Kidney (tissue), 14 donors: Measurements from ENCODE around the gene HLF. TPM values are rescaled to one million over a fixed set of nuclear protein-coding genes. Genes with fewer than 3 reads are reported as not detected.

Source experiments
- DNase-seq, 5 donors: peaks; one replicate each; pipeline ENCODE4 v3.0.0-alpha.2; 2013 to 2020
- FAIRE-seq: peaks from 2 replicates; lab custom pipeline; 2012; peaks lifted over from hg19 to GRCh38; lab: Jason Lieb, UNC
- H3K27ac ChIP-seq, 2 donors: one replicate each; pipeline ENCODE4 v1.7.0; 2013; ENCODE audit warnings: low read depth in 2 of 2, low read length in 2 of 2, inconsistent platforms in 1 of 2
- H3K27me3 ChIP-seq: one replicate; pipeline ENCODE4 v1.7.1; 2013; ENCODE audit warnings: low read length, inconsistent platforms; ENCODE audit not compliant: control insufficient read depth, insufficient read depth
- H3K36me3 ChIP-seq, 3 donors: one replicate each; pipeline versions ENCODE4 v1.7.0 to v1.7.1; 2013; ENCODE audit warnings: low read length in 3 of 3, control low read depth in 1 of 3, inconsistent platforms in 1 of 3; ENCODE audit not compliant: insufficient read depth in 3 of 3, control insufficient read depth in 2 of 3
- H3K4me1 ChIP-seq, 3 donors: one replicate each; pipeline versions ENCODE4 v1.7.0 to v1.7.1; 2013; ENCODE audit warnings: low read length in 3 of 3, inconsistent platforms in 1 of 3, low read depth in 1 of 3; ENCODE audit not compliant: control insufficient read depth in 2 of 3, insufficient read depth in 2 of 3
- H3K4me3 ChIP-seq, 3 donors: one replicate each; pipeline versions ENCODE4 v1.7.0 to v1.8.1; 2013; ENCODE audit warnings: low read length in 3 of 3, control low read depth in 1 of 3, inconsistent platforms in 1 of 3
- H3K9ac ChIP-seq, 3 donors: one replicate each; pipeline versions ENCODE4 v1.7.0 to v1.7.1; 2013; ENCODE audit warnings: low read length in 3 of 3, control low read depth in 1 of 3, inconsistent platforms in 1 of 3
- H3K9me3 ChIP-seq, 3 donors: one replicate each; pipeline versions ENCODE4 v1.7.0 to v1.7.1; 2013; ENCODE audit warnings: low read length in 3 of 3, control low read depth in 1 of 3, inconsistent platforms in 1 of 3; ENCODE audit not compliant: control insufficient read depth in 2 of 3, insufficient read depth in 1 of 3
- intact Hi-C: fragments of 100-400 bp; cut with DNase I; formaldehyde crosslinking; loops from one replicate; pipeline ENCODE4 v1.11.1; 2022
- polyA plus RNA-seq: library from polyadenylated mRNA; stranded (reverse); fragments of 350-450 nt; fragmentation: Illumina TruSeq; extraction: RNeasy Lipid Tissue Mini Kit (QIAGEN cat#74804); gene quantifications from one replicate; pipeline ENCODE4 v1.2.3, GENCODE V29; 2014; ENCODE audit warnings: low read depth, low replicate concordance; ENCODE audit not compliant: insufficient read depth
- total RNA-seq: library from RNA; stranded (reverse); fragmentation: NEBNext Ultra II Directional; extraction: Animal tissue kit (Norgen Biotek cat#: 25700); gene quantifications from one replicate; pipeline ENCODE4 v1.2.1, GENCODE V29; 2021
- TF ChIP-seq, protein P1 (sequence below): IDR thresholded peaks from 3 replicates; pipeline ENCODE4 v1.5.1; 2012; ENCODE audit warnings: mild to moderate bottlenecking, moderate library complexity, borderline replicate concordance; ENCODE audit not compliant: insufficient read depth; ENCODE audit errors: extremely low read depth
- donor health status: control.
- donor health status: control.
- donor health status: control.
- donor health status: control.
- donor health status: control.
- donor health status: DM: yes; HTN: yes; CAD: no.
- donor health status: Normal renal cell carcinoma (clear cell type).

Gene HLF
- total and polyA plus RNA-seq, 2 donors from 2014 or later, result 9.1 to 38.4 TPM

DNA sequence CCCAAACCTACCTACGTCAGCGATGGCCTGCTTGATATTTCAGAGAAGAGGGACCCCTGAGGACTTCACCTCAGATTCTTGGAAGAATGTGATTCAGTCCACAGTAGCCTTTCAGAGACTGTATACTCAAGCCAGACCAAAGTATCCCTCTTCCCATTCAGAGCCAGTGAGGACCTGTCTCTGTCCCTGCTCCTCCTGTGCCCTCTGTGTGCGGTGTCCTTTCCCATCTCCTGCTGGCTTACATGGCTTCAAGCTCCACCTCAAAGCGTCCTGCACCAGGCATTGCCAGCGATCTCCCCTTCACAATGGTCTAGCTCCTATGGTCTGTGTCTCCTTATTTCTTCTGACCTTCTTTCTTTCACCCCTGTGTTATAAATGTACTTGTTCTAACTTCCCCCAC, 39.5 kb upstream of the HLF start:
- Histone ChIP-seq H3K9ac (no peak overlapping the region), H3K27me3 (no peaks in the 10 kb centered on the region), H3K4me3 (no peak overlapping the region), H3K4me1 (no peaks in the 10 kb centered on the region), H3K36me3 (no peaks in the 10 kb centered on the region), H3K9me3 (no peaks in the 10 kb centered on the region), H3K27ac (no peak overlapping the region)
- intact Hi-C loops, result no loop called here
- TF ChIP-seq, protein P1, sequence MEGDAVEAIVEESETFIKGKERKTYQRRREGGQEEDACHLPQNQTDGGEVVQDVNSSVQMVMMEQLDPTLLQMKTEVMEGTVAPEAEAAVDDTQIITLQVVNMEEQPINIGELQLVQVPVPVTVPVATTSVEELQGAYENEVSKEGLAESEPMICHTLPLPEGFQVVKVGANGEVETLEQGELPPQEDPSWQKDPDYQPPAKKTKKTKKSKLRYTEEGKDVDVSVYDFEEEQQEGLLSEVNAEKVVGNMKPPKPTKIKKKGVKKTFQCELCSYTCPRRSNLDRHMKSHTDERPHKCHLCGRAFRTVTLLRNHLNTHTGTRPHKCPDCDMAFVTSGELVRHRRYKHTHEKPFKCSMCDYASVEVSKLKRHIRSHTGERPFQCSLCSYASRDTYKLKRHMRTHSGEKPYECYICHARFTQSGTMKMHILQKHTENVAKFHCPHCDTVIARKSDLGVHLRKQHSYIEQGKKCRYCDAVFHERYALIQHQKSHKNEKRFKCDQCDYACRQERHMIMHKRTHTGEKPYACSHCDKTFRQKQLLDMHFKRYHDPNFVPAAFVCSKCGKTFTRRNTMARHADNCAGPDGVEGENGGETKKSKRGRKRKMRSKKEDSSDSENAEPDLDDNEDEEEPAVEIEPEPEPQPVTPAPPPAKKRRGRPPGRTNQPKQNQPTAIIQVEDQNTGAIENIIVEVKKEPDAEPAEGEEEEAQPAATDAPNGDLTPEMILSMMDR, result no peak
- DNase-seq, result no peak
- no peak for FAIRE-seq

DNA sequence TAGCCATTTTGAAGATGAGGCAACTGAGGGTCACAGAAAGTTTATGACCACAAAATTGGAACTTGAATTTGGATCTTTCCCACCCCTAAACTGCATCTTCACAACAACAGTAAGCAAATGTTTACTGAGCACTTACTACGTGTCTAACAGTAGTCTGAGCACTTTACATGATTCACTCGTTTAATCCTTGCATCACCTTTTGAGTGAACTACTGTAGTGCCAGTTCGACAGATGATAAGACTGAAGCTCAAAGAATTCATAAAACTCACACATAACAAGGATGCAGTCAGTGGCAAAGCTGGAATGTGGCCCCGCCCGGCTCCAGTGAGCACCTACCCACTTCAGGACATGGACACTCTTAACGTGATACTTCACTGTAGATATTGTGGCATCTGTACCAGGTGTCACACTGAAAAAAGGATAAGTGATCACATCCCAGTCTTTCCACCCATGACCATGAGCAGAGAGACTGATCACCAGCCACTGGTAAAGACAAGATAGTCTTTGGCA, 36.0 kb upstream of the HLF start:
- no peak overlapping the region for H3K4me3 ChIP-seq
- H3K9ac ChIP-seq, result no peak overlapping the region
- H3K27ac ChIP-seq, result no peak overlapping the region
- no peaks in the 10 kb centered on the region for H3K36me3 ChIP-seq
- intact Hi-C loops, result no loop called here
- no peaks in the 10 kb centered on the region for H3K27me3 ChIP-seq
- H3K4me1 ChIP-seq, result no peaks in the 10 kb centered on the region
- DNase-seq, result no peak
- TF ChIP-seq, protein P1, result no peak
- no peaks in the 10 kb centered on the region for H3K9me3 ChIP-seq
- no peak for FAIRE-seq

DNA sequence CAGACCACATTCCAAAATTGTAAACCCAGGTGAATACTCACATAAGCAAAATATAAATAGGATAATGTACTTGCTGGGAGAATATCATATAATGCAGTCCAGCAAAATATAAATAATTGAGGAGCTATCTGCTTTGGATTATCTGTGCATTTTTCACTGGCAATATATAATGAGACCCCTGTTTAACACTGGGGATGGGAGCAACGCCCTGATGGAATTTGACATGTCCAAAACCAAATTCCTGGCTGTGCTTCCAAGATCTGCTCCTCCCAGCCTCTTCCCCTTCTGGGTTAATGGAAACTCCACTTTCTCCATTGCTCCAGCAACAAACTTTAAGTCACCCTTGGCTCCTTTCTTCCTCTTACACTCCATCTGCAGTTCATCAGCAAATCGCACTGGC, 35.5 kb upstream of the HLF start:
- intact Hi-C loops, result no loop called here
- no peak for DNase-seq
- no peak for FAIRE-seq
- no peak overlapping the region for H3K9ac ChIP-seq
- no peaks in the 10 kb centered on the region for H3K36me3 ChIP-seq
- H3K4me1 ChIP-seq, result no peaks in the 10 kb centered on the region
- no peaks in the 10 kb centered on the region for H3K9me3 ChIP-seq
- H3K27me3 ChIP-seq, result no peaks in the 10 kb centered on the region
- TF ChIP-seq, protein P1, result no peak
- H3K4me3 ChIP-seq, result no peak overlapping the region
- no peak overlapping the region for H3K27ac ChIP-seq

DNA sequence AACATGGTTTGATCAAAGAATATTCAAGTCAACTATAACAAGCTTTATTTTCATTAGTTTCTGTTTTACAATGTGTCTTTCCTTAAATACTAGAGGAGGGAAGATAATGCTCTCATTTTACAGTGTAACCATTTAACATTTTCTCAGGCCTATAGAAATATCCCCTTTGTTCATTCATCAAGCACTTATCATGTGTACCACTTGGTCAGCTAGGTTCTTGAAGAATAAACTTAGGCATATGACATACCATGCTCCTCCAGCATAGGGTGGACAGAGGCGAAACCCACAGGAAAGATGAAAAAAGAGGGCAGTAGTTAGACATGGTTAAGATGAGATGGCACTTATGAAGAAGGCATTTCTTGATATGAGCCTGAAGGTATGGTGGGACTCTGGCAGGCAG, 34.0 kb upstream of the HLF start:
- TF ChIP-seq, protein P1, result no peak
- Histone ChIP-seq H3K9me3 (no peaks in the 10 kb centered on the region), H3K4me1 (no peaks in the 10 kb centered on the region), H3K27me3 (no peaks in the 10 kb centered on the region), H3K4me3 (no peak overlapping the region), H3K36me3 (no peaks in the 10 kb centered on the region), H3K27ac (no peak overlapping the region), H3K9ac (no peak overlapping the region)
- DNase-seq (no peak), FAIRE-seq (no peak)
- intact Hi-C loops, result no loop called here
